ENCODE results near the gene ARHGAP6. TPM values are rescaled to one million over a fixed set of nuclear protein-coding genes. Genes with fewer than 3 reads are reported as not detected.

The ARHGAP6 gene
- total and polyA plus RNA-seq, 2 of the 13 experiments (the other 11 are each of a cell fraction or from before 2014, with no cell fraction given) = 0.11 TPM; not detected in 1

DNA sequence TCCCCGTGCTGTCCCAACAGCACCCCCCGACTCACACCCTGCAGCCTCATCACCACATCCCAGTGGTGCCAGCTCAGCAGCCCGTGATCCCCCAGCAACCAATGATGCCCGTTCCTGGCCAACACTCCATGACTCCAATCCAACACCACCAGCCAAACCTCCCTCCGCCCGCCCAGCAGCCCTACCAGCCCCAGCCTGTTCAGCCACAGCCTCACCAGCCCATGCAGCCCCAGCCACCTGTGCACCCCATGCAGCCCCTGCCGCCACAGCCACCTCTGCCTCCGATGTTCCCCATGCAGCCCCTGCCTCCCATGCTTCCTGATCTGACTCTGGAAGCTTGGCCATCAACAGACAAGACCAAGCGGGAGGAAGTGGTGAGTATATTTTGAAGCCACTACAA lies 367.1 kb downstream of the ARHGAP6 start:
- WGBS (ENCODE audit: low lambda C conversion rate) = 14% methylated on average over 6 of the region's 9 CpGs
- no peaks in the 10 kb centered on the region for H3K4me1 ChIP-seq (ENCODE audit: insufficient read depth, low read length)
- H4K20me1 ChIP-seq (ENCODE audit: insufficient read depth, low read length) = no peaks in the 10 kb centered on the region
- no peak overlapping the region for H3K27ac ChIP-seq (ENCODE audit: extremely low read length, insufficient read depth, low read length)
- no peak overlapping the region for H3K9ac ChIP-seq (ENCODE audit: insufficient read depth, low read depth, low read length)
- DNase-seq (ENCODE audit: low spot score) (no peak), FAIRE-seq (no peak), ATAC-seq (no peak)
- H3K4me3 ChIP-seq (replicated peaks in 1 of 3; ENCODE audit: insufficient read depth in 1 of 3, low read depth in 2 of 3, low read length in 3 of 3) = no peak overlapping the region
- H3K36me3 ChIP-seq (replicated peaks in 1 of 2; ENCODE audit: control insufficient read depth in 1 of 2, insufficient read depth in 2 of 2, low read length in 2 of 2) = no peaks in the 10 kb centered on the region
- in situ Hi-C loops (cut with HindIII; ENCODE audit: extremely low pct_ligation_motif_present, low pct_unique_long_range_greater_than_20kb) (no loop called here), intact Hi-C loops (cut with micrococcal nuclease; ENCODE audit: unreplicated experiment) (no loop called here)
- ChIA-PET CTCF (ENCODE audit: low intra/inter-chr PET ratio, low total read pairs) (no interaction called here), POLR2A (no interaction called here)
- H3K4me2 ChIP-seq (ENCODE audit: low read depth, low read length) = no peak overlapping the region
- no peak overlapping the region for H2AFZ ChIP-seq (ENCODE audit: low read length)
- H3K79me2 ChIP-seq (ENCODE audit: insufficient read depth, low read length) = no peaks in the 10 kb centered on the region
- no peaks in the 10 kb centered on the region for H3K9me3 ChIP-seq (ENCODE audit: low read length)
- H3K27me3 ChIP-seq (ENCODE audit: control insufficient read depth in 1 of 2, insufficient read depth in 2 of 2, low read length in 2 of 2) = no peaks in the 10 kb centered on the region
- no TSS peak for BruUV-seq (replicated peaks)
- no peak for TF ChIP-seq BRD4 (CRISPR knock-in tag; IDR thresholded peaks at IDR 0.05)
- TF ChIP-seq, protein P1, sequence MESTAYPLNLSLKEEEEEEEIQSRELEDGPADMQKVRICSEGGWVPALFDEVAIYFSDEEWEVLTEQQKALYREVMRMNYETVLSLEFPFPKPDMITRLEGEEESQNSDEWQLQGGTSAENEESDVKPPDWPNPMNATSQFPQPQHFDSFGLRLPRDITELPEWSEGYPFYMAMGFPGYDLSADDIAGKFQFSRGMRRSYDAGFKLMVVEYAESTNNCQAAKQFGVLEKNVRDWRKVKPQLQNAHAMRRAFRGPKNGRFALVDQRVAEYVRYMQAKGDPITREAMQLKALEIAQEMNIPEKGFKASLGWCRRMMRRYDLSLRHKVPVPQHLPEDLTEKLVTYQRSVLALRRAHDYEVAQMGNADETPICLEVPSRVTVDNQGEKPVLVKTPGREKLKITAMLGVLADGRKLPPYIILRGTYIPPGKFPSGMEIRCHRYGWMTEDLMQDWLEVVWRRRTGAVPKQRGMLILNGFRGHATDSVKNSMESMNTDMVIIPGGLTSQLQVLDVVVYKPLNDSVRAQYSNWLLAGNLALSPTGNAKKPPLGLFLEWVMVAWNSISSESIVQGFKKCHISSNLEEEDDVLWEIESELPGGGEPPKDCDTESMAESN (CRISPR knock-in tag; conservative IDR thresholded peaks at IDR 0.05) = no peak
- TF ChIP-seq RAD21 (CRISPR knock-in tag; IDR thresholded peaks at IDR 0.05) = no peak
- TF ChIP-seq, protein P2, sequence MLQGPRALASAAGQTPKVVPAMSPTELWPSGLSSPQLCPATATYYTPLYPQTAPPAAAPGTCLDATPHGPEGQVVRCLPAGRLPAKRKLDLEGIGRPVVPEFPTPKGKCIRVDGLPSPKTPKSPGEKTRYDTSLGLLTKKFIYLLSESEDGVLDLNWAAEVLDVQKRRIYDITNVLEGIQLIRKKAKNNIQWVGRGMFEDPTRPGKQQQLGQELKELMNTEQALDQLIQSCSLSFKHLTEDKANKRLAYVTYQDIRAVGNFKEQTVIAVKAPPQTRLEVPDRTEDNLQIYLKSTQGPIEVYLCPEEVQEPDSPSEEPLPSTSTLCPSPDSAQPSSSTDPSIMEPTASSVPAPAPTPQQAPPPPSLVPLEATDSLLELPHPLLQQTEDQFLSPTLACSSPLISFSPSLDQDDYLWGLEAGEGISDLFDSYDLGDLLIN (CRISPR knock-in tag; IDR thresholded peaks at IDR 0.05; ENCODE audit: borderline replicate concordance) = no peak
- TF ChIP-seq, protein P3, sequence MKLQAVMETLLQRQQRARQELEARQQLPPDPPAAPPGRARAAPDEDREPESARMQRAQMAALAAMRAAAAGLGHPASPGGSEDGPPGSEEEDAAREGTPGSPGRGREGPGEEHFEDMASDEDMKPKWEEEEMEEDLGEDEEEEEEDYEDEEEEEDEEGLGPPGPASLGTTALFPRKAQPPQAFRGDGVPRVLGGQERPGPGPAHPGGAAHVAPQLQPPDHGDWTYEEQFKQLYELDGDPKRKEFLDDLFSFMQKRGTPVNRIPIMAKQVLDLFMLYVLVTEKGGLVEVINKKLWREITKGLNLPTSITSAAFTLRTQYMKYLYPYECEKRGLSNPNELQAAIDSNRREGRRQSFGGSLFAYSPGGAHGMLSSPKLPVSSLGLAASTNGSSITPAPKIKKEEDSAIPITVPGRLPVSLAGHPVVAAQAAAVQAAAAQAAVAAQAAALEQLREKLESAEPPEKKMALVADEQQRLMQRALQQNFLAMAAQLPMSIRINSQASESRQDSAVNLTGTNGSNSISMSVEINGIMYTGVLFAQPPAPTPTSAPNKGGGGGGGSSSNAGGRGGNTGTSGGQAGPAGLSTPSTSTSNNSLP (IDR thresholded peaks at IDR 0.05; ENCODE audit: low read depth, low read length) = no peak
- no peak for TF ChIP-seq HOXD1 (CRISPR knock-in tag; IDR thresholded peaks at IDR 0.05)
- TF ChIP-seq, protein P4, sequence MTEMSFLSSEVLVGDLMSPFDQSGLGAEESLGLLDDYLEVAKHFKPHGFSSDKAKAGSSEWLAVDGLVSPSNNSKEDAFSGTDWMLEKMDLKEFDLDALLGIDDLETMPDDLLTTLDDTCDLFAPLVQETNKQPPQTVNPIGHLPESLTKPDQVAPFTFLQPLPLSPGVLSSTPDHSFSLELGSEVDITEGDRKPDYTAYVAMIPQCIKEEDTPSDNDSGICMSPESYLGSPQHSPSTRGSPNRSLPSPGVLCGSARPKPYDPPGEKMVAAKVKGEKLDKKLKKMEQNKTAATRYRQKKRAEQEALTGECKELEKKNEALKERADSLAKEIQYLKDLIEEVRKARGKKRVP (CRISPR knock-in tag; IDR thresholded peaks at IDR 0.05) = no peak
- TF ChIP-seq, protein P5, sequence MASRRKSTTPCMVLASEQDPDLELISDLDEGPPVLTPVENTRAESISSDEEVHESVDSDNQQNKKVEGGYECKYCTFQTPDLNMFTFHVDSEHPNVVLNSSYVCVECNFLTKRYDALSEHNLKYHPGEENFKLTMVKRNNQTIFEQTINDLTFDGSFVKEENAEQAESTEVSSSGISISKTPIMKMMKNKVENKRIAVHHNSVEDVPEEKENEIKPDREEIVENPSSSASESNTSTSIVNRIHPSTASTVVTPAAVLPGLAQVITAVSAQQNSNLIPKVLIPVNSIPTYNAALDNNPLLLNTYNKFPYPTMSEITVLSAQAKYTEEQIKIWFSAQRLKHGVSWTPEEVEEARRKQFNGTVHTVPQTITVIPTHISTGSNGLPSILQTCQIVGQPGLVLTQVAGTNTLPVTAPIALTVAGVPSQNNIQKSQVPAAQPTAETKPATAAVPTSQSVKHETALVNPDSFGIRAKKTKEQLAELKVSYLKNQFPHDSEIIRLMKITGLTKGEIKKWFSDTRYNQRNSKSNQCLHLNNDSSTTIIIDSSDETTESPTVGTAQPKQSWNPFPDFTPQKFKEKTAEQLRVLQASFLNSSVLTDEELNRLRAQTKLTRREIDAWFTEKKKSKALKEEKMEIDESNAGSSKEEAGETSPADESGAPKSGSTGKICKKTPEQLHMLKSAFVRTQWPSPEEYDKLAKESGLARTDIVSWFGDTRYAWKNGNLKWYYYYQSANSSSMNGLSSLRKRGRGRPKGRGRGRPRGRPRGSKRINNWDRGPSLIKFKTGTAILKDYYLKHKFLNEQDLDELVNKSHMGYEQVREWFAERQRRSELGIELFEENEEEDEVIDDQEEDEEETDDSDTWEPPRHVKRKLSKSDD (CRISPR knock-in tag; IDR thresholded peaks at IDR 0.05; ENCODE audit: low read depth) = no peak
- TF ChIP-seq HNRNPH1 (optimal IDR thresholded peaks at IDR 0.05; ENCODE audit: low read depth, low read length) = no peak
- TF ChIP-seq, protein P6, sequence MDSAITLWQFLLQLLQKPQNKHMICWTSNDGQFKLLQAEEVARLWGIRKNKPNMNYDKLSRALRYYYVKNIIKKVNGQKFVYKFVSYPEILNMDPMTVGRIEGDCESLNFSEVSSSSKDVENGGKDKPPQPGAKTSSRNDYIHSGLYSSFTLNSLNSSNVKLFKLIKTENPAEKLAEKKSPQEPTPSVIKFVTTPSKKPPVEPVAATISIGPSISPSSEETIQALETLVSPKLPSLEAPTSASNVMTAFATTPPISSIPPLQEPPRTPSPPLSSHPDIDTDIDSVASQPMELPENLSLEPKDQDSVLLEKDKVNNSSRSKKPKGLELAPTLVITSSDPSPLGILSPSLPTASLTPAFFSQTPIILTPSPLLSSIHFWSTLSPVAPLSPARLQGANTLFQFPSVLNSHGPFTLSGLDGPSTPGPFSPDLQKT (CRISPR knock-in tag; IDR thresholded peaks at IDR 0.05; ENCODE audit: borderline replicate concordance) = no peak

Data from HepG2 (cell line).